ENCODE measurements around the gene POLR3E.

Gene POLR3E

GRCh38 chr16:22317625-22318024, 20.4 kb downstream of the POLR3E start:
- no peak for DNase-seq (ENCODE audit: low read depth)
- no peak for TF ChIP-seq CTCF (conservative IDR thresholded peaks at IDR 0.05; ENCODE audit: low read depth, low read length)
- no peak overlapping the region for H3K4me3 ChIP-seq (ENCODE audit: low read length)

GRCh38 chr16:22318690-22319358, 21.6 kb downstream of the POLR3E start:
- peak; percentile 76 for TF ChIP-seq CTCF (conservative IDR thresholded peaks at IDR 0.05; ENCODE audit: low read depth, low read length)
- DNase-seq (ENCODE audit: low read depth), result no peak
- H3K4me3 ChIP-seq (ENCODE audit: low read length), result no peak overlapping the region

GRCh38 chr16:22320572-22321339, 23.5 kb downstream of the POLR3E start:
- no peak for DNase-seq (ENCODE audit: low read depth)
- no peak overlapping the region for H3K4me3 ChIP-seq (ENCODE audit: low read length)
- TF ChIP-seq CTCF (conservative IDR thresholded peaks at IDR 0.05; ENCODE audit: low read depth, low read length), result no peak

- TF ChIP-seq CTCF (conservative IDR thresholded peaks at IDR 0.05; ENCODE audit: low read depth, low read length), result peak; percentile 86
- DNase-seq (ENCODE audit: low read depth), result peak; percentile 51
- H3K4me3 ChIP-seq (ENCODE audit: low read length), result no peak overlapping the region
Observed at GRCh38 chr16:22321340-22322001, 24.3 kb downstream of the POLR3E start.

GRCh38 chr16:22322021-22322471, 24.8 kb downstream of the POLR3E start:
- TF ChIP-seq CTCF (conservative IDR thresholded peaks at IDR 0.05; ENCODE audit: low read depth, low read length), result no peak
- H3K4me3 ChIP-seq (ENCODE audit: low read length), result no peak overlapping the region
- DNase-seq (ENCODE audit: low read depth), result no peak

- DNase-seq (ENCODE audit: low read depth), result no peak
- no peak for TF ChIP-seq CTCF (conservative IDR thresholded peaks at IDR 0.05; ENCODE audit: low read depth, low read length)
- no peak overlapping the region for H3K4me3 ChIP-seq (ENCODE audit: low read length)
Observed at GRCh38 chr16:22322741-22323140, 25.5 kb downstream of the POLR3E start.

All from retinal pigment epithelial cell (primary cell).